Measurements from ENCODE around the gene MRPS7.
"Not testable (repeated sequence)": the region's sequence is repeated elsewhere in the genome, so short reads cannot be mapped to it uniquely, and the experiment has no call there.

GRCh38 chr17:75257228-75257627, 4.5 kb upstream of the MRPS7 start:
- not testable (repeated sequence) for TF ChIP-seq CTCF (IDR thresholded peaks at IDR 0.05; ENCODE audit: insufficient read depth, low read depth, low read length); EZH2 (IDR thresholded peaks at IDR 0.05; ENCODE audit: insufficient read depth, low read length)
